ENCODE data around the gene RALB. TPM values are rescaled to one million over a fixed set of nuclear protein-coding genes. Genes with fewer than 3 reads are reported as not detected.

Gene RALB
- total and polyA plus RNA-seq, 2 experiments from 2014 or later = 15.2 to 17.4 TPM

DNA sequence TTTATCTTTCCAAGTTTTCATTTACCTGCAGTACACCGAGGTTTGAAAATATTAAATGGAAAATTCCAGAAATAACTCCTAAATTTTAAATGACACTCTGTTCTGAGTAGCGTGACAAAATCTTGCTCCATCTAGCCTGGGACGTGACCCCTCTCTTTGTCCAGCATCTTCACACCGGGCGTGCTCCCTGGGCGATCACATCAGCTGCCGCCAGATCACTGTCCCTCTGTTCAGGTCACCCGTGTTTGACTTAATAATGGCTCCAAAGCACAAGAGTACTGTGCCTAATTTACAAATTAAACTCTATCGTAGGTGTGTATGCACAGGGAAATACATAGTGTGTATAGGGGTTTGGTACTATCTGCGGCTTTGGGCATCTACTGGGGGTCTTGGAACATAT lies 23.3 kb upstream of the RALB start:
- no peak overlapping the region for H3K4me3 Mint-ChIP-seq
- no peaks in the 10 kb centered on the region for H3K79me2 ChIP-seq (replicated peaks; ENCODE audit: insufficient read depth)
- no peaks in the 10 kb centered on the region for H4K20me1 ChIP-seq (replicated peaks; ENCODE audit: insufficient read depth)
- peaks cover 10% of the 10 kb centered on the region for H3K27me3 ChIP-seq (ENCODE audit: insufficient read depth)
- no peaks in the 10 kb centered on the region for H3K9me2 ChIP-seq (ENCODE audit: insufficient read depth)
- H3K27ac ChIP-seq (ENCODE audit: low read depth) = no peak overlapping the region
- H3K4me1 Mint-ChIP-seq = no peaks in the 10 kb centered on the region
- TF ChIP-seq, protein P1, sequence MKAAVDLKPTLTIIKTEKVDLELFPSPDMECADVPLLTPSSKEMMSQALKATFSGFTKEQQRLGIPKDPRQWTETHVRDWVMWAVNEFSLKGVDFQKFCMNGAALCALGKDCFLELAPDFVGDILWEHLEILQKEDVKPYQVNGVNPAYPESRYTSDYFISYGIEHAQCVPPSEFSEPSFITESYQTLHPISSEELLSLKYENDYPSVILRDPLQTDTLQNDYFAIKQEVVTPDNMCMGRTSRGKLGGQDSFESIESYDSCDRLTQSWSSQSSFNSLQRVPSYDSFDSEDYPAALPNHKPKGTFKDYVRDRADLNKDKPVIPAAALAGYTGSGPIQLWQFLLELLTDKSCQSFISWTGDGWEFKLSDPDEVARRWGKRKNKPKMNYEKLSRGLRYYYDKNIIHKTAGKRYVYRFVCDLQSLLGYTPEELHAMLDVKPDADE (IDR thresholded peaks at IDR 0.05) = no peak
- TF ChIP-seq ZNF331 (CRISPR knock-in tag; IDR thresholded peaks at IDR 0.05; ENCODE audit: low read depth) = no peak
- no peak for TF ChIP-seq REST (IDR thresholded peaks at IDR 0.05; ENCODE audit: unreplicated experiment)
- no peak for TF ChIP-seq EZH2phosphoT487 (IDR thresholded peaks at IDR 0.05; ENCODE audit: unreplicated experiment)
- no peak for TF ChIP-seq JUNB (IDR thresholded peaks at IDR 0.05; ENCODE audit: unreplicated experiment)
- no peak for TF ChIP-seq CREB1 (CRISPR knock-in tag; IDR thresholded peaks at IDR 0.05; ENCODE audit: low read depth)
- no peak for TF ChIP-seq ZNF114 (CRISPR knock-in tag; IDR thresholded peaks at IDR 0.05)
- no peak for TF ChIP-seq ZNF462 (CRISPR knock-in tag; IDR thresholded peaks at IDR 0.05)
- no peak for TF ChIP-seq EZH2 (IDR thresholded peaks at IDR 0.05; ENCODE audit: low read depth, unreplicated experiment)
- no peak for TF ChIP-seq CTCF (conservative IDR thresholded peaks at IDR 0.05; ENCODE audit: low read depth in 2 of 2)
- TF ChIP-seq NANOG (IDR thresholded peaks at IDR 0.05; ENCODE audit: borderline replicate concordance) = no peak
- H3K9me3 Mint-ChIP-seq = peaks cover 1% of the 10 kb centered on the region; the same call in 1 of the 3 replicates
- ATAC-seq (no peak), DNase-seq (ENCODE audit: low spot score) (no peak)
- peaks cover 18% of the 10 kb centered on the region for H3K27me3 Mint-ChIP-seq (ENCODE audit: insufficient read depth, low read depth, poor library complexity)
- no peaks in the 10 kb centered on the region for H3K4me1 ChIP-seq (ENCODE audit: insufficient read depth)
- H3F3A ChIP-seq (replicated peaks; ENCODE audit: low read depth) = no peaks in the 10 kb centered on the region
- H3K36me3 ChIP-seq (ENCODE audit: insufficient read depth) = no peaks in the 10 kb centered on the region
- no peak overlapping the region for H3K4me2 ChIP-seq
- no peaks in the 10 kb centered on the region for H3K36me3 Mint-ChIP-seq (ENCODE audit: low read depth)
- no peak overlapping the region for H3K27ac Mint-ChIP-seq
- no peak overlapping the region for H2AFZ ChIP-seq
- no peak overlapping the region for H3K4me3 ChIP-seq

Data from GM23338 (cell line).